ENCODE measurements around the gene OXGR1.

GRCh38 chr13:97004096-97004876 is 10.0 kb upstream of the OXGR1 start:
- TF ChIP-seq CTCF (IDR thresholded peaks at IDR 0.05) (no peak), POLR2A (IDR thresholded peaks at IDR 0.05) (no peak), EP300 (IDR thresholded peaks at IDR 0.05) (no peak)

All from stomach (tissue), 4 donors.